22Rv1 (cell line): ENCODE measurements around the gene THSD4.
A peak's percentile ranks its signal among the peaks of the same experiment; 100 is the strongest.

Experiments
- H3K27ac ChIP-seq: fragments of 450-650 bp; 2 replicates; pipeline ENCODE4 v1.5.1; 2017
- CTCF ChIP-seq: fragments of 450-650 bp; IDR thresholded peaks from 2 replicates; pipeline ENCODE4 v1.5.1; 2017; ENCODE audit warnings: mild to moderate bottlenecking
- ZFX ChIP-seq: fragments of 450-650 bp; IDR thresholded peaks from 2 replicates; pipeline ENCODE4 v1.6.1; 2017; ENCODE audit warnings: antibody characterized with exemption, borderline replicate concordance

Gene THSD4

GRCh38 chr15:71565631-71566160 lies 450.4 kb downstream of the THSD4 start:
- TF ChIP-seq CTCF = no peak
- no peak for TF ChIP-seq ZFX
- H3K27ac ChIP-seq = no peak overlapping the region

- TF ChIP-seq ZFX (no peak), CTCF (no peak)
- H3K27ac ChIP-seq = no peak overlapping the region
Observed at GRCh38 chr15:71566226-71566625, 451.0 kb downstream of the THSD4 start.

- no peak for TF ChIP-seq ZFX
- TF ChIP-seq CTCF = no peak
- H3K27ac ChIP-seq = no peak overlapping the region
Observed at GRCh38 chr15:71567173-71567572, 451.9 kb downstream of the THSD4 start.

- TF ChIP-seq ZFX = no peak
- TF ChIP-seq CTCF = no peak
- H3K27ac ChIP-seq = no peak overlapping the region
Observed at GRCh38 chr15:71568227-71568626, 453.0 kb downstream of the THSD4 start.

GRCh38 chr15:71570736-71571135 lies 455.5 kb downstream of the THSD4 start:
- H3K27ac ChIP-seq = no peak overlapping the region
- TF ChIP-seq CTCF (no peak), ZFX (no peak)

GRCh38 chr15:71571641-71572040 lies 456.4 kb downstream of the THSD4 start:
- H3K27ac ChIP-seq = no peak overlapping the region
- TF ChIP-seq CTCF (no peak), ZFX (no peak)

GRCh38 chr15:71572452-71573053 lies 457.3 kb downstream of the THSD4 start:
- no peak overlapping the region for H3K27ac ChIP-seq
- TF ChIP-seq ZFX (no peak), CTCF (peak; percentile 23; the same call in 1 of the 2 replicates)
